ENCODE data around the gene TP53I13. TPM values are rescaled to one million over a fixed set of nuclear protein-coding genes. Genes with fewer than 3 reads are reported as not detected.

Gene TP53I13
- total and polyA plus RNA-seq, 2 donors from 2014 or later, result 51.6 to 75.5 TPM

- peak overlapping the region; percentile 18 to 81 (median 30) for H3K4me3 ChIP-seq (ENCODE audit: low read length in 3 of 3)
- FAIRE-seq (no peak), DNase-seq (peak in 1 of 5 donors; percentile 34)
- intact Hi-C loops (cut with DNase I), result no loop called here
- peak overlapping the region; percentile 87 to 91 for H3K27ac ChIP-seq (ENCODE audit: low read depth in 2 of 2, low read length in 2 of 2)
- no peaks in the 10 kb centered on the region for H3K36me3 ChIP-seq (ENCODE audit: control insufficient read depth in 2 of 3, insufficient read depth in 3 of 3, low read length in 3 of 3)
- no peaks in the 10 kb centered on the region for H3K27me3 ChIP-seq (ENCODE audit: control insufficient read depth, insufficient read depth, low read length)
- peak overlapping the region in 1 of 3 donors; percentile 73 for H3K9ac ChIP-seq (ENCODE audit: low read length in 3 of 3)
- H3K9me3 ChIP-seq (ENCODE audit: control insufficient read depth in 2 of 3, insufficient read depth in 1 of 3, low read length in 3 of 3), result no peaks in the 10 kb centered on the region
- no peak for TF ChIP-seq CTCF (IDR thresholded peaks at IDR 0.05; ENCODE audit: borderline replicate concordance, extremely low read depth, insufficient read depth)
- peaks cover 0 to 17% (median 11%) of the 10 kb centered on the region in 3 donors for H3K4me1 ChIP-seq (ENCODE audit: control insufficient read depth in 2 of 3, insufficient read depth in 2 of 3, low read depth in 1 of 3, low read length in 3 of 3)
Observed at GRCh38 chr17:29567304-29567553, 1.3 kb upstream of the TP53I13 start.

- TF ChIP-seq CTCF (IDR thresholded peaks at IDR 0.05; ENCODE audit: borderline replicate concordance, extremely low read depth, insufficient read depth), result no peak
- DNase-seq (peak; percentile 70 to 92 (median 78)), FAIRE-seq (no peak)
- H3K9me3 ChIP-seq (ENCODE audit: control insufficient read depth in 2 of 3, insufficient read depth in 1 of 3, low read length in 3 of 3), result no peaks in the 10 kb centered on the region
- H3K9ac ChIP-seq (ENCODE audit: low read length in 3 of 3), result peak overlapping the region; percentile 42 to 75 (median 63)
- intact Hi-C loops (cut with DNase I), result no loop called here
- no peaks in the 10 kb centered on the region for H3K27me3 ChIP-seq (ENCODE audit: control insufficient read depth, insufficient read depth, low read length)
- peak overlapping the region; percentile 62 to 86 (median 81) for H3K4me3 ChIP-seq (ENCODE audit: low read length in 3 of 3)
- peak overlapping the region; percentile 87 to 91 for H3K27ac ChIP-seq (ENCODE audit: low read depth in 2 of 2, low read length in 2 of 2)
- H3K4me1 ChIP-seq (ENCODE audit: control insufficient read depth in 2 of 3, insufficient read depth in 2 of 3, low read depth in 1 of 3, low read length in 3 of 3), result peaks cover 0 to 16% (median 11%) of the 10 kb centered on the region in 3 donors
- H3K36me3 ChIP-seq (ENCODE audit: control insufficient read depth in 2 of 3, insufficient read depth in 3 of 3, low read length in 3 of 3), result no peaks in the 10 kb centered on the region
Observed at GRCh38 chr17:29567554-29568330, 759 bp upstream of the TP53I13 start.

GRCh38 chr17:29569245-29569950, 897 bp downstream of the TP53I13 start:
- DNase-seq (peak in 1 of 5 donors; percentile 66), FAIRE-seq (no peak)
- Histone ChIP-seq H3K9ac (ENCODE audit: low read length in 3 of 3) (peak overlapping the region; percentile 39 to 87 (median 60)), H3K27ac (ENCODE audit: low read depth in 2 of 2, low read length in 2 of 2) (peak overlapping the region; percentile 80 to 82), H3K27me3 (ENCODE audit: control insufficient read depth, insufficient read depth, low read length) (no peaks in the 10 kb centered on the region), H3K4me3 (ENCODE audit: low read length in 3 of 3) (peak overlapping the region; percentile 63 to 87 (median 76)), H3K9me3 (ENCODE audit: control insufficient read depth in 2 of 3, insufficient read depth in 1 of 3, low read length in 3 of 3) (no peaks in the 10 kb centered on the region), H3K36me3 (ENCODE audit: control insufficient read depth in 2 of 3, insufficient read depth in 3 of 3, low read length in 3 of 3) (no peaks in the 10 kb centered on the region), H3K4me1 (ENCODE audit: control insufficient read depth in 2 of 3, insufficient read depth in 2 of 3, low read depth in 1 of 3, low read length in 3 of 3) (peaks cover 0 to 12% (median 8%) of the 10 kb centered on the region in 3 donors)
- no peak for TF ChIP-seq CTCF (IDR thresholded peaks at IDR 0.05; ENCODE audit: borderline replicate concordance, extremely low read depth, insufficient read depth)
- intact Hi-C loops (cut with DNase I), result no loop called here

Data from kidney (tissue), 14 donors.